Stimulated activated CD4-positive, alpha-beta T cell treated with anti-CD3 and anti-CD28 coated beads, Interleukin-2, amount 100 ng/mL, for 24 hours (primary cell): ENCODE data around the gene SPG21.

Source experiments
- DNase-seq, 2 donors: peaks; one replicate each; pipeline ENCODE4 v3.0.0-alpha.2; 2020

Gene SPG21

DNA sequence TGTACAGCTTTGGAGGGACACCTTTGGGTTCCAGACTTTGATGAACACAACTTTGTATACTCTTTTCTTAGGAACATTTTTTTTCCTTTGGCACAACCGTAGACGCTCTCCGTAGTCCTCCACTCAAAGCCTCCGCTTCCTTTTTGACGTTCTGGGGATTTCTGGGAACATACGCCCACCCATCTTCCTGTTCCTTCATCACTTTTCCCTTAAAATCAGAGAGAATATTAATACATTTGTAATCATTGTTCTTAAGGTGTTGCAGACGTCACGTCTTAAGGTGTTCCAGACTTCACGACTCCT is 405 bp upstream of the SPG21 start:
- no peak for DNase-seq

DNA sequence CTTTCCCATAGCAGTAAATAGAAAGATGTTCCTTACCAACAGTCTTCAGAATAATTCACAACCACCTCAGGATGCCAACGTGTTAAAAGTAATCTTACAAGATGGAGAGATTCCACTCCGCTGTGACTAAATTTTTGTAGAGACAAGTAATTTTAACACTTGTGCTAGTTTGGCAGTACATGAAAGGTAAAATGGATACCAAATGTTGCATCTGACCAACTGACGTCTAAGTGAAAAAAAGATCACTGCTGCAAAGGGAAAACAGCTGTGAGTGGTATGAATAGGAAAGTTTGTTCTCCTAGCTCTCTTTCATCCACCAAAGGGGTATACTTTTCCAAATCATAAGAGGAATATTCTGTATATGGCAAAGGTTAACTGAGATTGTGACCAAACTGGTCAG is 2.6 kb downstream of the SPG21 start:
- no peak for DNase-seq

DNA sequence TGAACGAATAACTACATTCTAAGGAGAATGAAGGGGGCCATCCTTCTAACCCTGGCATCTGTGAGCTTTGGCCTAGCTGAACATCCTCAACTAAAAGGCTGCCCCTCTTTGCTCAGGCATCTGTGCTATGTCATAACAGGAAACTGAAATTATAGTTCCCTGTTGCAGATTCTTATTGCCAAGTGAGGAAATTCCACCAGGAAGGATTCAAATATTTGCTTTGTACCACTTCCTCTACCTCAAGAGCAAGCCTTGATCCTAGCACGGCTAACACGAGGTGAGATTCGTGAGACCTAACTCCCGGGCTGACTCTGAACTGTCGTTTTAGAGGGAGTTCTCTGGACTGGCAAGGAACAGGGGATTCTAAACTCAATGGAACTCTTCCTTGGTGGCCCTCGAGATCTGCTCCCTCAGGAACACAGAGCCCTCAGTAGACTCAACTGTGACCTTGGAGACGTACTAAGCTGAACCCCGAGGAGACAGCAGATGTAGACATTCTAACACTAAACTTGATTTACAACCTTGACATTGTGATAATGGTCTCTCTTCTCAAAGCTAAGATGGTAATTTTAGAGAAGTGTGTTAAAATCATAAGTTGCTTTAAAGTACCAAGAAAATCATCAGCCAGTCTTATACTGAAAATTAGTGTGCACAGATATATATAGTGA is 4.2 kb downstream of the SPG21 start:
- DNase-seq = no peak

DNA sequence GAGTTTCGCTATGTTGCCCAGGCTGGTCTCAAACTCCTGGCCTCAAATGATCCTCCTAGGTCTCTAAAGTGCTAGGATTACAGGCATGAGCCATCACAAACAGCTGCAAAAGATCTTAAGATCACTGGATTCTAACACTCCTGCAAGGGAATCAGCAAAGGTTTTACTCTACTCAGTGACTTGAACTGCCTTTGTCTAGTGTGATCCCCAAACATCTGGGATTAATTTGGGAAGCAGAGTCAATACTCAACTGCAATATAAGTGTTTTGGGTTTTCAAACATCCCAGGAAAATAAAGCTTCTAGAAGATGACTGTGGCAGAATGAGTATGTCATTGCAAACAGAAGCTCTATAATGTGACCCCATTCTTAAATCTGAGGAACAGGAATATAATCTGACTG is 7.2 kb downstream of the SPG21 start:
- DNase-seq = no peak

DNA sequence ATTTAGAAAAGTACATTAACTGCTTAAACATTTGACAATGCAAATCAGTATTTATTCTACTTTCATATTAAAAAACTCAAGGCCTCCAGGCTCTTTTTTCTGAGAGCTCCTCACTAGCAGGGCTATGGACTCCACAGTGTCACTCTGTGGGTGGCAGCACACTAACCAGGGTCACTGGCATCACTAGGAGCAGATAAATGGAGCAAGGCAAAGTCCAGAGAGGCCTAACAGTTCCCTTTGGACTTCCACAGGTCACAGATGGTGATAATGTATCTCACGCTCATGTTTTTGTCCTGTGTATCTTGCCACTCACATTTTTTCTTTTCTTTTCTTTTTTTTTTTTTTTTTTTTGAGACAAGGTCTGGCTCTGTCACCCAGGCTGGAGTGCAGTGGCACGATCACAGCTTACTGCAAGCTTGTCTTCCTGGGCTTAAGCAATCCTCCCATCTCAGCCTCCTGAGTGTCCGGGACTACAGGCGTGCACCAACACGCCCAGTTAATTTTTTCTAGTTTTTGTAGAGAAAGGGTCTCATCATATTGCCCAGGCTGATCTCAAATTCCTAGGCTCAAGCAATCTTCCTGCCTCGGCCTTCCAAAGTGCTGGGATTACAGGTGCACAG is 7.8 kb downstream of the SPG21 start:
- DNase-seq = no peak

DNA sequence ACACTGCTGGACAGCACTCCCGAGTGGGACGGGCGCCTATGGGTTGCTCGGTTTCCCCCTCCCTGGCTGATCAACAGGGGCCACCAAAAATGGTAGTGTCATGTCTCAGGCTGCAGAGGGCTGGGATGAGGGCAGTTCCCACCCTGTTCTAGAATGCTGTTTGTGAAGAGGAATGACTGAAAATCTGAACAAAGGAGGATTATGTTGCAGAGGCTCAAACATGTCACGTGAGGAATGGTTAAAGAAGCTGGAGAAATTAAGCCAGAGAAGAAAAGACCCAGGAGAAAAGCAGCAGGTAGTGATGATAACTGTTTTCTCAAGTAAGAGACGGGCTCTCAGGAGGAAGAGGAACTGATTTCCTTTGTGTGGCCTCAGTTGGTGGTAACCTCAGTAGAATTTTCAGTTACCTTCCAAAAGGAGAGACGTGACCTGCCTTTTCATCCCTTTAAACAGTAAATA is 10.4 kb downstream of the SPG21 start:
- DNase-seq = no peak

DNA sequence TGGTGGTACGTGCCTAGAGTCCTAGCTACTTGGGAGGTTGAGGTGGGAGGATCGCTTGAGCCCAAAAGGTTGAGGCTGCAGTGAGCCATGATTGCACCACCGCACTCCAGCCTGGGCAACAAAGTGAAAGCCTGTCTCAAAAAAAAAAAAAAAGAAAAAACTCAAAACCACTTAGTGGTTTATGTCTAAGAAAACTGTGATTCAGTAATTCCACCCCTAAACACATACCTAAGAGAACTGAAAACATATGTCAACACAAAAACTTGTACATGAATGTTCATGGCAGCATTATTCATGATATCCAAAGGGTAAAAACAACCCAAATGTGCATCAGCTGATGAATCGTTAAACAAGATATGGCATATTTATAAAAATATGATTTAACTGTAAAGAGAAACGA is 14.3 kb downstream of the SPG21 start:
- DNase-seq = no peak

DNA sequence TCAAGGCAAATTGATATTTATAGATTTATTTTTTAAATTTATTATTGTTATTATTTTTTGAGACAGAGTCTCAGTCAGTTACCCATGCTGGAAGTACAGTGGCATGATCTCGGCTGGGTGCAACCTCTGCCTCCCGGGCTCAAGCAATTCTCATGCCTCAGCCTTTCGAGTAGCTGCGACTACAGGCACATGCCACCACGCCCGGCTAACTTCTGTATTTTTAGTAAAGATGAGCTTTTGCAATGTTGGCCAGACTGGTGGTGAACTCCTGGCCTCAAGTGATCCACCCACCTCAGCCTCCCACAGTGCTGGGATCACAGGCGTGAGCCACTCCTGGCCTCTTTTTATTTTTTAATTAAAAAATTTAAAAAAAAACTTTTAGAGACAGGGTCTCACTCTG is 19.0 kb downstream of the SPG21 start:
- no peak for DNase-seq

DNA sequence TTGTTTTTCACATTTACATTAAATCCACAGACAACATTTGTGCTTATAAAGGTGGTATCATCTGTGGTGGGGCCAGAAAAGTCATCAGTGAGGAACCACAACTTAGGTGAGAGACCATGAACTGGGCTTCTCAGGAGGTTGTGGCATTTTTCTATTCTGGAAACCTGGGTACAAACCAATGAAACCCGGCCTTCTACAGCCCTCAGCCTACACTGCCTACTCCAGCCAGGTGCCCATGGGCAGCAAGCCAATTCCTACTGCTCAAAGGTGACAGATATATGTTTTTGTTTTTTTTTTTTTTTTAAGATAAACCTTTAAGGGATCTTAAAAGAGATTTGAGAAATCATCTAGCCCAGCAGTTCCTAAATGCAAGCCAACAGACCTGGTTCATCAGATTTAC is 20.3 kb downstream of the SPG21 start:
- DNase-seq = no peak

DNA sequence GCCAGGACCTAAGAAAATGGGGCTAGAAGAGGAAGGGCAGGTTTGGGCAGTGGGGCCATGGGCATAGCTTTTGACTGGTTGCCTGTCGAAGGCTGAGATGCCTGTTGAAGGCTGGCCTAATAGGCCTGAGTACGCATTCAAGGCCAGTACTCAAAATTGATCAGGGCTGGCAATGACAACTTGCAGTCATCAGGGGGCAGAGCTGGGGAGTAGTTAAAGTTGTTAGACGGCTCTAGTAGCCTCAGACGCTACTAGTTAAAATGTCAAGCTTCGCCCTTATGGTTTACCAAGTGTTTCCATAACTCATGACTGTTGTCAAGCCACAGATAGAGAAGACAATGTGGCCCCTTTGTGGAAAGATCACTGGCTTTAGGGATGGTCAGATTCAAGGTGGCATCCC is 28.7 kb downstream of the SPG21 start:
- DNase-seq = no peak

DNA sequence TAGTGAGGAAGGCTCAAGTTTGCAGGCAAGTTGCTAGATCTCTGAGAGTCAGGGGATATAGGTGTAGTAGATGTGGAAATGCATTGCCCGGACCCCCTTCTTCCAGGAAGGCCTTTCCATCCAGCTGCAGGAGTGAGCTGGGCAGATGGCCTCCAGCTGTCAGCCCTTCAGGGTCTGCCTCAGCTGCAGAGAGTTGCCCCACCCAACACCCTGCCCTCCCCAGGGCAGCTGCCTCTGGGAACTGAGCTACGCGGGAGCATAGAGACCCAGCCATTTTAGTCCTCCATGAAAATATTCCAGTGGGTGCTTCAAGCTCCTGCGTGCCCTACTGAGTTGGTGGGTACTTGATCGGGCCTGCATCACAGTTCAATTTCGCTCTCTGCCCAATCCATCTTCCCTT is 29.6 kb downstream of the SPG21 start:
- no peak for DNase-seq

DNA sequence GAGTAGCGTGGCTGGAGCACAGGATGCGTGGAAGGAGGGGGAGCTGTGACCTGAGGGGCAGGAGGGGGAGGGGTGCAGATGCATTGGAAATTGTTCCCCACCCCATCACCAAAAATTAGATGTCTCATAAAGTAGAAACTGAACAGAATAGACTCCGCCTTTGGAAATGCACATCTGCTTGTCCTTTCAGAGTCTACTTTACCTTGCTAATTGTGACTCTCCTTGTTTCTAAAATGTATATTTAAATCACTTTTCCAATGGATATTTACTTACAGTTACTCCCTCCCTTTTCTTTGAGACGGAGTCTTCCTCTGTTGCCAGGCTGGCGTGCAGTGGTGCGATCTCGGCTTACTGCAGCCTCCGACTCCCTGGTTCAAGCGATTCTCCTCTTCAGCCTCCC is 30.6 kb downstream of the SPG21 start:
- DNase-seq = no peak

DNA sequence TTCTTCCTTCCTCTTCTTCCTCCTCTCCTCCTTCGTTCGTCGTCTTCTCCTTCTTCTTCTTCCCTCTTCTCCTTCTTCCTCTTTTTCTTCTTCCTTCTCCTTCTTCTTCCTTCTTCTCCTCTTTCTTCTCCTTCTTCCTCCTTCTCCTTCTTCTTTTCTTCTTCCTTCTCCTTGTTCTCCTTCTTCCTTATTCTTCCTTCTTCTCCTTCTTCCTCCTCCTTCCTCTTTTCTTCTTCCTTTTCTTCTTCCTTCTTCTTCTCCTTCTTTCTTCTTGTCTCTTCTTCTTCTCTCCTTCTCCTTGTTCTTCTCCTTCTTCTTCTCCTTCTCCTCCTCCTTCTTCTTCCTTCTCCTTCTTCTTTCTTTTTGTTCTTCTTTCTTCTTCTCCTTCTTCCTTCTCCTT is 35.3 kb downstream of the SPG21 start:
- no peak for DNase-seq

DNA sequence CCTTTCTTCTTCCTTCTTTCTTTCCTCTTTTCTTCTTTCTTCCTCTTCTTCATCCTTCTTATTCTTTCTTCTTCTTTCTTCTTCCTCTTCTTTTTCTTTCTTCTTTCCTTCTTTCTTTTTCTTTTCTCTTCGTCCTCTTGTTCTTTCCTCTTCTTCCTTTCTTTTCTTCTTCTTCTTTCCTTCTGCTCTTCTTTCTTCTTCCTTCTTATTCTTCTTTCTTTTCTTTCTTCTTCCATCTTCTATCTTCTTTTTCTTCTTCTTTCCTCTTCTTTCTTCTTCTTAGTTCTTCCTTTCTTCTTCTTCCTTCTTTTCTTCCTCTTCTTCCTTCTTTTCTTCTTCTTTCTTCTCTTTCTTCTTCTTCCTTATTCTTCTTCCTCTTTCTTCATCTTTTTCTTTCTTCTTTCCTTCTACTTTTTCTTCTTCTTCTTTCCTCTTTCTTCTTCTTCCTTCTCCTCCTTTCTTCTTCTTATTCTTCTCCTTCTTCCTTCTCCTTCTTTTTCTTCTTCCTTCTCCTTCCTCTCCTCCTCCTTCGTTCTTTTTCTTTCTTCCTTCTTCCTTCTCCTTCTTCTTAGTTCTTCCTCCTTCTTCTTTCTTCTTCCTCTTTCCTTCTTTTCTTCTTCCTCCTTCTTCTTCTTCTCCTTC is 37.8 kb downstream of the SPG21 start:
- DNase-seq = no peak

DNA sequence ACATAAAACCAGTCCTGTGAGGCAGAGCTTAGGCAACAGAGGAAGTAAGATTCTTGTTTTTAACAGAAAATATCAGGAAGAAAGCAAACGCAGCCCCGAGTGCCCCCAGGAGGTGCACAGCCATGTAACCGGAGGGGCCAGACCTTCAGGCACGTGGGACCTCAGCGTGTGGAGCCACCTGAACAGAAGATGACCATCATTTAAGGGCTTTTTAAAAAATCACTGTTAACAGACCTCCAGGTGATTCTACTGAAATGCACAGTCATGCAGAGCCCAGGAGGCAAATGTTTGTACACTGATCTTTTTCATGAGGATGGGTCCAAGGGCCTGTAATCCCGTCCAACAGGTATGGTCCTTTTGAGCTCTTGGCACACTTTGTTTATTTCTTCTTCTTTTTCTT is 38.8 kb downstream of the SPG21 start:
- DNase-seq = no peak

DNA sequence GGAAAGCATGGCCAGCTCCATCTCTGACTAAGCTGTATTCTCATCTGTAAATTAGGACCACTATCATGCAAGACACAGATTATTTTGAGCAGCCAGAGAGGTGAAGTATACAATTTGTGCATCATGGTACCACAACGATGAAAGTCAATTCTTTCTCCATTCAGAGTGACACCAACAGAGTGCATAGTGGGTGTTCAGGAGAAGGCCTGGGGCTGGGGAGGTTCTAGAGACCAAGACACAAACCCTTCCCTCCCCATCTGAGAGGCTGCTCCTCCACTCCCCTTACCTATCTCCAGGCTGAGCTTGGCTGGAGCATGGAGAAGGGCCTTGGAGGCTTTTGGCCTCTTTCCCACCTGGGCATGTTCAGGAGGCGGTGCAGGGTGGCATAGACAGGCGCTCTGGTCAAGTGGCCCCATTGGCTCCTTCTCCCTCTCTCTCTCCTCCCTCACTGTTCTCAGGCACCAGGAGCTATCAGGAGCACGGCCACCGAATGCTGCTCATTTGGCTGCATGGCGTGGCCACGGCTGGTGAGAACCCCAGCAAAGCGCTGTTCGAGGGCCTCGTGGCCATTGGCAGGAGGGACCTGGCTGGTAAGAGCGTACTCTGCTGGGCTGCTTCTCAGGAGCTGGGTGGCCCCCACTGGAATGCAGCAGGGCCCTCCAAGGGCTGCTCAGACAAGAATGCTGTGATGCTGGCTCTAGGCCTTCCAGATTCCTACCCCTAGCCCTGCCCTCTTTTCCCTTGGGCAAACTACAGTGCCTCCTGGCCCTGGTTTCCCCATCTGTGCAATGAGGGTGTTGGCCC is 40.1 kb downstream of the SPG21 start:
- no peak for DNase-seq

DNA sequence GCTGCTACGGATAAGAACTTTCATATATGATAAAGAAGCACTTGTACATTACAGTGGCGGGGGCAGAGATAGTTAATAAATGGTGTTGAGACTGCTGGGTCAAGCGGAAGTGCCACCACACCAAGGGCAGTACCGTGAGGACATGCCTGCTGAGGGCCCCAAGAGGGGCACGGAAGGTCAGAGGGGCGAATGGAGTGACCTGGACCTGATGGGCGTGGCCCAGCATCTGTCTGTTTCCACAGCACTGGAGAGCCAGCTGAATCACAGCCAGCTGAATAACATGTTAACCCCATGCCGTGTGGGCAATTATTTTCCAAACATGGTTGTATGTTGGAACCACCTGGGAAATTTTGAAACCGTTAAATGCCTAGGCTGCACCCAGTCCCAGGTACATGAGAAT is 40.8 kb downstream of the SPG21 start:
- no peak for DNase-seq

DNA sequence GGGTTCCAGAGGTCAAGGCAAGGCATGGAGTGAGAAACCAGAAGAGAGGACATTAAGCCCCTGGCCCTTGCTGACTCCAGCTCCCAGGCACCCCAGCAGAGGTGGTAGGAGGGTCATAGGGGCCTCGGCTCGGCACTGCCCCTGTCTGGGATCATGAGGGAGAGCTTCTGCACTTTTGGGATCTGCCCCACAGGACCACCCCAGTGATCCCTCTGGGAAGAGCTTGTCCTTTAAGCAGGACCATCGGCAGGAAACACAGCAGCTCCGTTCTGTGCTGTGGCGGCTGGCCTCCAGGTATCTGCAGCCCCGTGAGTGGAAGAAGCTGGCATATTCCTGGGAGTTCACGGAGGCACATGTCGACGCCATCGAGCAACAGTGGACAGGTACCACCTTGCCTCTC is 42.5 kb downstream of the SPG21 start:
- DNase-seq = no peak

DNA sequence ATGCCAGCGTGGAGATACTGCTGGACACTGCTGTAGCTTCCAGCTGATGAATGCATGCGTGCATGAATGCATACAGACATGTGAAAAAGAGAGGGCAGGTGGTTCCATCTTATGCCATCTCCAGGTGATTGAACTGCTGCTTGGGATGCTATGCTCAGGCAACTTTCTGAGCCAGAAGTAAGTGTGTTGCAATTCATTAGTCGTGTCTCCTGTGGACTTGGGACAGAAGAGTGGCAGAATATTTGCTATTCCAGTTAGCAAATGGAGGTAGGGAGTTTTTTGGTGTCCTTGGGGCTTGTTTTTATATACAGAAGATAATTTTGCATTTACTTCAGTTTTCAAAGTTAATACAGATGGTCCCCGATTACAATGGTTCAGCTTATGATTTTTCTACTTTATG is 44.8 kb downstream of the SPG21 start:
- DNase-seq = no peak

DNA sequence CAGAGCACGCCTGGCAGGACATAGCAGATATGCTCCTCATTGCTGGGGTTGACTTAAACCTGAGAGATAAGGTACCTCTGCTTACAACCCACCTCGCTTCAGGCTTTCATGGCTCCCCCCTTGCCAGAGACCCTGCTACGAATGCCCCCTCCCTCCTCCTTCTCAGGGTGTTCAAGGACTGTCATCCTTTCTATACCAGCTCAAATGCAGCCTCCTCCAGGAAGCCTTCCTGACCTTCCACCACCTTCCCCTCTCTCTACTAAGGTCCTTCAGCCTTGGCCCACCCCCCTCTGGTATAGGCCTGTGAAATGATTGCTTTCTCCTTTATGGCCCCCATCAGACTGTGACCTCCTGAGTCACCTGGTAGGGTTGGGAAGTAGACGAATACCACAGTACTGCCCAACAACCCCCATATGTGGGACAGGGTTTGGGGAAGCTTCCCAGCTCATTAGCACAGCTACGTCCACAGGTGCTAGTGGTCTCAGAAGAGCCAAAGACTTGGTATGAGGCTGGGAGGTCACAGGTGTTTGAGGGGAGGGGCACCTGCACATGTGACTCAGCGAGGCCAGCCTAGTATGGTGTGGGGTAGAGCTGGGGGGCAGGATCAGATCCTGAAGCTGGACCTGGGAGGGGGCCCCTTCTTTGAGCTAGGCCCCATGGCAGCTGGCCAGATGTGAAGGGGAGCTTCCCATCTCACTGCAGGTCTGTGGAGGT is 46.0 kb downstream of the SPG21 start:
- no peak for DNase-seq

DNA sequence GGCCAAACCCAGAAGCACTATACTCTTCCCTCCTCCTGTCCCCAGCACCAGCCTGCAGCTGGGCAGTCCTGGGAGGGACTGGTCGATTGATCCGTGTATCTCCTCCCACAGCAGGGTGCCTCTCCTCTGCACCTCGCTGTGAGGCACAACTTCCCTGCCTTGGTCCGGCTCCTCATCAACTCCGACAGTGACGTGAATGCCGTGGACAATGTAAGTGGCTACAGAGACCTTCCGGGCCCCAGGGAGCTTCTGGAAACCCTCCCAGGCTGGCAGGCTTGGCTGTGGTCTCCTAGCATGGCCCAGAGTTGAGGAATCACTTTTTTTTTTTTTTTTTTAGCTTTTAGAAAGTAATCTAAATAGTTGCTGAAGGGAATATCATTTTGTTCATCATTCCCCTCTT is 47.4 kb downstream of the SPG21 start:
- no peak for DNase-seq

DNA sequence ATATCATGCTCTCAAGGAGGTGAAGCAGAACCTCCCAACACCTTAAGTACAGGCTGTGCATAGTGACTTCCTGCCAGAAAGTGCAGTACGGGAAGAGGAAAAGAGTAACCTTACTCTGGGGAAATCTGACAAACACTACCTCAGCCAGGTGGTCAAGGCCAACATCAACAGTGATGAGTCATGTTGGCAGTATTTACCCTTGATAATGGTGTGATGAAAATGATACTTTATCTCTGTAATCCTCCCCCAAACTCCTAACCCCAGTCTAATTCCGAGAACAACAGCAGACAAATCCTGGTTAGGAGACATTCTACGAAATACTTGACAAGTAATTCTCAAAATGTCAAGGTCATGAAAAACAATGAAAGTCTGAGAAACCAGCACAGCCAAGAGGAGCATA is 51.5 kb downstream of the SPG21 start:
- DNase-seq = no peak

DNA sequence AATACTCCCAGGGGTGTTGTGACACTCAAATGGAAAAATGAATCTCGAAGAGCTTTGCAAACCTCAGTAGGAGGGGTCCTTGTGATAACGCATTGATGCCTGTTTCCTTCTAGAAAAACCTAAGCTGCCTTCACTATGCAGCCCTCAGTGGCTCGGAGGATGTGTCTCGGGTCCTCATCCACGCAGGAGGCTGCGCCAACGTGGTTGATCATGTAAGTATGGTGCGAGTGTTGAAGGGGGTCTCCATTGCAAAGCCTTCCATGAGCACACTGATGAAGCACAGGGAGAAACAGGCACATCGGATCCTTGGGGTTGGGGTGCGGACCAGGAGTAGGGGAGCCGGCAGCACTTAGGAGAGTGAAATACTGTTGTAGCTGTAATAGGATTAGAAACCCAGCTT is 55.7 kb downstream of the SPG21 start:
- no peak for DNase-seq
